H1 (cell line): ENCODE results near the gene FGF18. TPM values are rescaled to one million over a fixed set of nuclear protein-coding genes. Genes with fewer than 3 reads are reported as not detected.

Experiments
- ASH2L ChIP-seq: fragments of 200-600, 300-600 bp; sonication (generic); IDR thresholded peaks from one replicate; pipeline ENCODE4 v1.7.1; 2017; ENCODE audit warnings: low read length
- CTBP2 ChIP-seq: IDR thresholded peaks from 2 replicates; pipeline ENCODE4 v1.7.0; 2011; ENCODE audit warnings: borderline replicate concordance, mild to moderate bottlenecking, moderate library complexity, mixed read lengths, low read length; ENCODE audit not compliant: insufficient read depth, insufficient read length
- EZH2 ChIP-seq: fragments of 200-600 bp; sonication (generic); IDR thresholded peaks from 2 replicates; pipeline ENCODE4 v1.7.1; 2012; ENCODE audit warnings: low read depth, mild to moderate bottlenecking, moderate library complexity, low read length, inconsistent platforms; ENCODE audit not compliant: severe bottlenecking
- GABPA ChIP-seq: IDR thresholded peaks from 2 replicates; pipeline ENCODE4 v1.6.1; 2011; ENCODE audit warnings: mild to moderate bottlenecking, low read length, moderate library complexity, borderline replicate concordance; ENCODE audit not compliant: insufficient read depth
- PHF8 ChIP-seq: fragments of 200-600 bp; sonication (generic); conservative IDR thresholded peaks from 2 replicates; pipeline ENCODE4 v1.7.1; 2012; ENCODE audit warnings: low read depth, mild to moderate bottlenecking, inconsistent platforms, low read length, moderate library complexity
- SIRT6 ChIP-seq: IDR thresholded peaks from one replicate; pipeline ENCODE4 v1.7.1; 2012; ENCODE audit warnings: low read length, inconsistent platforms
- TCF12 ChIP-seq: IDR thresholded peaks from 2 replicates; pipeline ENCODE4 v1.6.1; 2011; ENCODE audit warnings: low read depth, mild to moderate bottlenecking, low read length
- polyA plus RNA-seq, 7 experiments: library from polyadenylated mRNA; depleted of rRNA in 3 of 7; stranded (reverse) in 5 of 7; unstranded in 2 of 7; fragments of >200 nt in 5 of 7; fragments of 200-250 nt in 2 of 7; gene quantifications; 1 replicate in 5 of 7; 2 replicates in 1 of 7; 4 replicates in 1 of 7; pipeline versions ENCODE4 v1.2.1 to v1.2.3, GENCODE V29; 2011 to 2013; ENCODE audit warnings: missing spikeins in 2 of 7, mixed read lengths in 2 of 7
- total RNA-seq: library from RNA; stranded (reverse); fragmentation: NEBNext Ultra II Directional; extraction: Animal tissue kit (Norgen Biotek cat#: 25700); gene quantifications from 2 replicates; pipeline ENCODE4 v1.2.1, GENCODE V29; 2021
- TF ChIP-seq, protein P1 (sequence below): fragments of 300-600 bp; sonication (generic); IDR thresholded peaks from 2 replicates; pipeline ENCODE4 v1.7.1; 2012; ENCODE audit warnings: low read length, moderate library complexity, mild to moderate bottlenecking, inconsistent platforms; ENCODE audit not compliant: insufficient replicate concordance
- TF ChIP-seq, protein P2 (sequence below): IDR thresholded peaks from 2 replicates; pipeline ENCODE4 v1.6.1; 2012; ENCODE audit warnings: low read length, inconsistent platforms

The FGF18 gene
- total and polyA plus RNA-seq, 2 of the 8 experiments (the other 6 are each of a cell fraction or from before 2014, with no cell fraction given) = 0.54 to 1.3 TPM

DNA sequence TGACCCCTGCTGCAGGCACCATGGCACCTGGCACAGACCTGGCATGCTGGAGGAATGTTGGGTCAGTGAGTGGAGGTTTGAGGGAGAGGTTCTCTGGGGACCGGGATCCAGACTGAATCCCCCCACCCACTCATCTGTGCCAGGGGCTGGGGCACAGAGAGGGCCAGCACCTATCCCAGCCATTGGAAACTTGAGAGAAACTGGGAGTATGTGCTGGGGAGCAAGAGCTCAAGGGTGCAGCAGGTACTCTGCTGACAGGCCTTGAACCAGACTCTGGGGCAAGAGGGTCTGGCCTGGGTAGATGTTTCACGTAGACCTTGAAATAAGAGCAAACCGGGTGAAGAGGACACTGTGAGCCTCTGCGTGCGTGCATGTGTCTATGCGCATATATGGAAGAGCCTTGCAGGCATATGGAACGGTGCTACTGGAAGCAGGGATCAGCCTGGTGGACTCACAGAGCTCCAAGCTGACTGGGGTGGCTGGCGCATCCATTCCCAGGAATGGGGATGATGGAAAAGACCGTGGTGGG, 8.8 kb downstream of the FGF18 start (continued):
- TF ChIP-seq, protein P1, sequence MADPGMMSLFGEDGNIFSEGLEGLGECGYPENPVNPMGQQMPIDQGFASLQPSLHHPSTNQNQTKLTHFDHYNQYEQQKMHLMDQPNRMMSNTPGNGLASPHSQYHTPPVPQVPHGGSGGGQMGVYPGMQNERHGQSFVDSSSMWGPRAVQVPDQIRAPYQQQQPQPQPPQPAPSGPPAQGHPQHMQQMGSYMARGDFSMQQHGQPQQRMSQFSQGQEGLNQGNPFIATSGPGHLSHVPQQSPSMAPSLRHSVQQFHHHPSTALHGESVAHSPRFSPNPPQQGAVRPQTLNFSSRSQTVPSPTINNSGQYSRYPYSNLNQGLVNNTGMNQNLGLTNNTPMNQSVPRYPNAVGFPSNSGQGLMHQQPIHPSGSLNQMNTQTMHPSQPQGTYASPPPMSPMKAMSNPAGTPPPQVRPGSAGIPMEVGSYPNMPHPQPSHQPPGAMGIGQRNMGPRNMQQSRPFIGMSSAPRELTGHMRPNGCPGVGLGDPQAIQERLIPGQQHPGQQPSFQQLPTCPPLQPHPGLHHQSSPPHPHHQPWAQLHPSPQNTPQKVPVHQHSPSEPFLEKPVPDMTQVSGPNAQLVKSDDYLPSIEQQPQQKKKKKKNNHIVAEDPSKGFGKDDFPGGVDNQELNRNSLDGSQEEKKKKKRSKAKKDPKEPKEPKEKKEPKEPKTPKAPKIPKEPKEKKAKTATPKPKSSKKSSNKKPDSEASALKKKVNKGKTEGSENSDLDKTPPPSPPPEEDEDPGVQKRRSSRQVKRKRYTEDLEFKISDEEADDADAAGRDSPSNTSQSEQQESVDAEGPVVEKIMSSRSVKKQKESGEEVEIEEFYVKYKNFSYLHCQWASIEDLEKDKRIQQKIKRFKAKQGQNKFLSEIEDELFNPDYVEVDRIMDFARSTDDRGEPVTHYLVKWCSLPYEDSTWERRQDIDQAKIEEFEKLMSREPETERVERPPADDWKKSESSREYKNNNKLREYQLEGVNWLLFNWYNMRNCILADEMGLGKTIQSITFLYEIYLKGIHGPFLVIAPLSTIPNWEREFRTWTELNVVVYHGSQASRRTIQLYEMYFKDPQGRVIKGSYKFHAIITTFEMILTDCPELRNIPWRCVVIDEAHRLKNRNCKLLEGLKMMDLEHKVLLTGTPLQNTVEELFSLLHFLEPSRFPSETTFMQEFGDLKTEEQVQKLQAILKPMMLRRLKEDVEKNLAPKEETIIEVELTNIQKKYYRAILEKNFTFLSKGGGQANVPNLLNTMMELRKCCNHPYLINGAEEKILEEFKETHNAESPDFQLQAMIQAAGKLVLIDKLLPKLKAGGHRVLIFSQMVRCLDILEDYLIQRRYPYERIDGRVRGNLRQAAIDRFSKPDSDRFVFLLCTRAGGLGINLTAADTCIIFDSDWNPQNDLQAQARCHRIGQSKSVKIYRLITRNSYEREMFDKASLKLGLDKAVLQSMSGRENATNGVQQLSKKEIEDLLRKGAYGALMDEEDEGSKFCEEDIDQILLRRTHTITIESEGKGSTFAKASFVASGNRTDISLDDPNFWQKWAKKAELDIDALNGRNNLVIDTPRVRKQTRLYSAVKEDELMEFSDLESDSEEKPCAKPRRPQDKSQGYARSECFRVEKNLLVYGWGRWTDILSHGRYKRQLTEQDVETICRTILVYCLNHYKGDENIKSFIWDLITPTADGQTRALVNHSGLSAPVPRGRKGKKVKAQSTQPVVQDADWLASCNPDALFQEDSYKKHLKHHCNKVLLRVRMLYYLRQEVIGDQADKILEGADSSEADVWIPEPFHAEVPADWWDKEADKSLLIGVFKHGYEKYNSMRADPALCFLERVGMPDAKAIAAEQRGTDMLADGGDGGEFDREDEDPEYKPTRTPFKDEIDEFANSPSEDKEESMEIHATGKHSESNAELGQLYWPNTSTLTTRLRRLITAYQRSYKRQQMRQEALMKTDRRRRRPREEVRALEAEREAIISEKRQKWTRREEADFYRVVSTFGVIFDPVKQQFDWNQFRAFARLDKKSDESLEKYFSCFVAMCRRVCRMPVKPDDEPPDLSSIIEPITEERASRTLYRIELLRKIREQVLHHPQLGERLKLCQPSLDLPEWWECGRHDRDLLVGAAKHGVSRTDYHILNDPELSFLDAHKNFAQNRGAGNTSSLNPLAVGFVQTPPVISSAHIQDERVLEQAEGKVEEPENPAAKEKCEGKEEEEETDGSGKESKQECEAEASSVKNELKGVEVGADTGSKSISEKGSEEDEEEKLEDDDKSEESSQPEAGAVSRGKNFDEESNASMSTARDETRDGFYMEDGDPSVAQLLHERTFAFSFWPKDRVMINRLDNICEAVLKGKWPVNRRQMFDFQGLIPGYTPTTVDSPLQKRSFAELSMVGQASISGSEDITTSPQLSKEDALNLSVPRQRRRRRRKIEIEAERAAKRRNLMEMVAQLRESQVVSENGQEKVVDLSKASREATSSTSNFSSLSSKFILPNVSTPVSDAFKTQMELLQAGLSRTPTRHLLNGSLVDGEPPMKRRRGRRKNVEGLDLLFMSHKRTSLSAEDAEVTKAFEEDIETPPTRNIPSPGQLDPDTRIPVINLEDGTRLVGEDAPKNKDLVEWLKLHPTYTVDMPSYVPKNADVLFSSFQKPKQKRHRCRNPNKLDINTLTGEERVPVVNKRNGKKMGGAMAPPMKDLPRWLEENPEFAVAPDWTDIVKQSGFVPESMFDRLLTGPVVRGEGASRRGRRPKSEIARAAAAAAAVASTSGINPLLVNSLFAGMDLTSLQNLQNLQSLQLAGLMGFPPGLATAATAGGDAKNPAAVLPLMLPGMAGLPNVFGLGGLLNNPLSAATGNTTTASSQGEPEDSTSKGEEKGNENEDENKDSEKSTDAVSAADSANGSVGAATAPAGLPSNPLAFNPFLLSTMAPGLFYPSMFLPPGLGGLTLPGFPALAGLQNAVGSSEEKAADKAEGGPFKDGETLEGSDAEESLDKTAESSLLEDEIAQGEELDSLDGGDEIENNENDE = no peak
- TF ChIP-seq GABPA (no peak), TCF12 (no peak), ASH2L (no peak), CTBP2 (no peak), EZH2 (no peak), PHF8 (no peak), SIRT6 (no peak)
- TF ChIP-seq, protein P2, sequence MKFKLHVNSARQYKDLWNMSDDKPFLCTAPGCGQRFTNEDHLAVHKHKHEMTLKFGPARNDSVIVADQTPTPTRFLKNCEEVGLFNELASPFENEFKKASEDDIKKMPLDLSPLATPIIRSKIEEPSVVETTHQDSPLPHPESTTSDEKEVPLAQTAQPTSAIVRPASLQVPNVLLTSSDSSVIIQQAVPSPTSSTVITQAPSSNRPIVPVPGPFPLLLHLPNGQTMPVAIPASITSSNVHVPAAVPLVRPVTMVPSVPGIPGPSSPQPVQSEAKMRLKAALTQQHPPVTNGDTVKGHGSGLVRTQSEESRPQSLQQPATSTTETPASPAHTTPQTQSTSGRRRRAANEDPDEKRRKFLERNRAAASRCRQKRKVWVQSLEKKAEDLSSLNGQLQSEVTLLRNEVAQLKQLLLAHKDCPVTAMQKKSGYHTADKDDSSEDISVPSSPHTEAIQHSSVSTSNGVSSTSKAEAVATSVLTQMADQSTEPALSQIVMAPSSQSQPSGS = no peak
